ENCODE data around the gene DNAH7.

Gene DNAH7

DNA sequence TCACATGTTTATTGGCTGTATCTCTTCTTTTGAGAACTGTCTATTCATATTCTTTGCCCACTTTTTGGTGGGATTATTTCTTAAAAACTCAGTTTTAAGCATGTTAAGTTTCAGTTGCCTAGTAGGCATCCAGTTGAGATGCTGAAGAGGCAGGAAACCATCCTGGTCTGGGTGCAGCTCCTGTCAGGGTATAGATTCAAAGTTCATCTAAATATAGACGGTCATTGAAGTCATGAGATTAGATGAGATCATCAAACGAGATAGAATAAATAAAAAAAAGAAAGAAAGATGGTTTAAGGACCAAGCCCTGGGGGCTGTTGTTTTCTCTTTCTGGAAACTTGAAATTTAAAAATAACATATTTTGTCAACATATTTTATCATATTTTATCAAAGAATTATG, 9.2 kb upstream of the DNAH7 start:
- DNase-seq (ENCODE audit: low read depth): no peak

DNA sequence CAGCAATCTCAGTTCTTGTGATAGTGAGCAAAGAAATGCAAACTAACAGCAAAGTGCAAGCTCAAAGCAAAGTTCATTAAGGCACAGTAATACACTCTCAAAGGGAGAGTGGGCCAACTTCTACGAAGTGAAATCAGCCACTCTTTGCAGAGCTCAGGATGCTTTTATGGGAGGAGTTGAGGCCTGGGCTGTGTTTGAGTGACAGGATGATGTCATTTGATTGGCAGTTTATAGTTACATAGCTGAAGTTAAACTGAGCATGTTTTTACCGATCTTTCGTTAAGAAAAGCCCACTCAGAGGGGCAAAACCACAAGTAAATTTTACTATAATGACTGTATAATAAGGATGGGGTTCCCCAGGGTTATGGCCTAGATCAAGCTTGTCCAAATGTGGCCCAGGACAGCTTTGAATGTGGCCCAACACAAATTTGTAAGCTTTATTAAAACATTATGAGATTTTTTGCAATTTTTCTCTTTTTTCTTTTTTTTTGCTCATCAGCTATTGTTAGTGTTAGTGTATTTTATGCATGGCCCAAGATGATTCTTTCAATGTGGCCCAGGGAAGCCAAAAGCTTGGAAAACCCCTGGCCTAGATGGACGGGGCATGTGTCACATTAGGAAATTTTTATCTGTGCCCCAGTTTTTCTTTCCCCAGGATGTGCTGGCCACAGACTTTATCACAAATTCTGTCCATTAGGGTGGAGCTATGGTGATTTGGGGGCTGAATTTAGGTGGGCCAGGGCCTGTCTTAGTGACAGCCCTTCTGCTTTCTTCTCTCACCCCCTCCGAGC, 8.3 kb upstream of the DNAH7 start:
- no peak for DNase-seq (ENCODE audit: low read depth)

DNA sequence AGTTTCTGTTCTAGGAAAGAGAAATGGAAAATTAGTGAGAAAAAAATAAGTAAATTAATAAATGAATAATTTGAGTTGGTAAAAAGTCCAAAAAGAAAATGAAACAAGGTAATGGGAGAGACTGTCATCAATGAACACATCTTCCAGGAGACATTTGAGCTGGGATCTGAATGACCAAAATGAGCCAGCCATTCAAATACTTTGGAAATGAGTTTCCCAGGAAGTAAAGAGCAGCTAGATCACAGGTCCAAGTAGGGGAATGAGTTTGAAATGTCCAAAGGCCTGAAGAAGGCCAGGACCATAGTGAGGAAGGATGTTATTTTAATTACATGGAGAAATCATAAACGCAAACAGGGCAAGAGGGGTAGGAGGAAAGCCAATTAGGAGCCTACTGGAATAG, 6.6 kb upstream of the DNAH7 start:
- no peak for DNase-seq (ENCODE audit: low read depth)

DNA sequence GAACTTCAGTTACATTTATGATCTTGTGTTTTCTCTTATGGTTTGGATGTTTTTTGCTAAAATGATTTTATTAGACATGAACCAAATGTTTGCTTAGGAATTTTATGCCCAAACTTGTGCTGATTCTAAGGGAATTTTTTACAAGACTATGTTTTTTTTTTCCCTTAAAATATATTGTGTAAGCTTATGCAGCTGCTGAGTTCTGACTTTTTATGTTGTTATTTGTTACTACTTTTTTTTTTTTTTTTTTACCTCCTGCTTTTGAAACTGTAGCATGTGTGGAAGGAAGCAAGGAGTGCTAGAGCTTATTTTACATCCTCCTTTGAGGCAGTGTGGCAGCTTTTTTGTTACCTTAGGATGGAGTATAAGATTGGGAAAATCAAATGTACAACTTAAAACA, 6.0 kb upstream of the DNAH7 start:
- no peak for DNase-seq (ENCODE audit: low read depth)

DNA sequence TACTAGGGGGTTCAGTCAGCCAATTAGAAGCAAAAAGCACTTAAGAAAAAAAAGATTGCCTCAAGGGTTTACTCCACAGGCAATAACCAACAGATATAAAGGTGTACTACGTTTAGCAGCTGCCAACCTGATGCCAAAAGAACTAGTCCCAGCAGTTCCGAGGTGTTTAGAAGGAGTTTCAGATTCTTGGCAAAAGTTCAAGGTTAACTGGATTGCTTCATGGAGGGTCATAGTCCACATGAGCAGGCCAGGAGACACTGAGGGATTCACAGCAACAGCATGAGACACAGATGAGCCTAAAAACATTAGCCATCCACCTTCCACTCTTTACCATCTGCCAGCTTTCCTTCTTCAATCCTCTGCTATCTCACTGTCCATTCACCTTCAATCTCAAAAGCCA, 4.9 kb upstream of the DNAH7 start:
- no peak for DNase-seq (ENCODE audit: low read depth)

DNA sequence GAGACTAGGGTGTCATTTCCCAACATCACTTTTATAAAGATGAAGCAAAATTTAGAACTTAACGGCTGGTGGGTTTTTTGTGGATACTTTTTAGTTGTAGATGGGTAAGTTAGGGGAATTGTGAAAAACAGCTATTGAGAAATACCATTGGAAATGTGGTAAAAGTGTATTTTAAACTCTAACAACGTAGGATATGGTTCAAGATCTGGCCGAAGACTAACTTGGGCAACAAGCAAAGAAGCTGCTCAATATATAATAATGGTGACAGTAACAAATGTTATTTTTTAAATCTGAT, 1.6 kb downstream of the DNAH7 start:
- DNase-seq (ENCODE audit: low read depth): no peak

DNA sequence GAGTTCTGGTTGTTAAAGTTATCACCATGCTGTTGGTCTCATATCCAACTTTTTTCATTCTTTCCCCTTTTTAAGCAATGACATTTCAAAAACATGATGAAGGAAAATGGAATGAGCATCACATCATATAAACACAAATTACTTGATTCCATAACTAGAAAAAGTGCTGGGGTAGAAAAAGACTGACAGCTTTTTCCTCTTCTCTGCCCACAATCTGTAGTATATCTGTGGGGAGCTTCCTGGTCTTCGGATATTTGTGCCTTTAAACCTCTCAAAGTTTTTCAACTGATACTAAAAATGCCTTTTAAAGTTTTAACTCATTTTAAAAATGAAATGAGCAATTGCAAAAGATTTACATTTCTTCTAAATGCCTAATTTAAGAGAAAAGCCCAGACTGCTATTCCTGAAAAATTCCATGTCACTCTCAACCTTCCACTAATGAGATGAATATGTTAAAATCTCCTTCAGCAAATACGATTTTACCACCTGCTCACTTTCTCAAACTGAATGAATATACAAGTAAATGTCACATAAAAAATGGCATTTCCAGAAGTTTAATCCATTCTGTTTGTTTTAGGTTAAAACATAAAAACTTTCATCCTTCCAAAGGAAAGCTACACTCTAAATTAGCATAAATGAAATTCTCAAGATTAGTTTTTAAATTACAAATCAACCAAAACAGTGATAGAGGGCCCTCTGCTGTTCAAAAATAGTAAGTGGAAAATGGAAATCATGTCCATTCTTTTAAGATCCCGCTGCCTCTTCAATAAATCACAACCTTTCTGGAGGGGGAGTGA, 2.1 kb downstream of the DNAH7 start:
- no peak for DNase-seq (ENCODE audit: low read depth)

DNA sequence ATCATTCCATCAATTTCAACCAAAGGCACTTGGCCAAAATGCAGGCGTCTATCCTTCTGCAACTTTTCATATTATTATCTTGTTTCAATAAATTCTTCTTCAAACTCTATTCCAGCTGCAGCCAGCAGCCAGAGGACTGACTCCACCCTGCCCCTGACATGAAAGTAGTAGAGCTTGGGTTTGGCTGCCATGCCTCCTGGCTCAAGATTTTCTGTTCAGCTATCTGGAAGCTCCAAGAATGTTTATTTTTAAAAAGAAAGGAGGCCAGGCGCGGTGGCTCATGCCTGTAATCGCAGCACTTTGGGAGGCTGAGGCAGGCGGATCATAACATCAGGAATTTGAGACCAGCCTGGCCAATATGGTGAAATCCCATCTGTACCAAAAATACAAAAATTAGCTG, 4.9 kb downstream of the DNAH7 start:
- no peak for DNase-seq (ENCODE audit: low read depth)

DNA sequence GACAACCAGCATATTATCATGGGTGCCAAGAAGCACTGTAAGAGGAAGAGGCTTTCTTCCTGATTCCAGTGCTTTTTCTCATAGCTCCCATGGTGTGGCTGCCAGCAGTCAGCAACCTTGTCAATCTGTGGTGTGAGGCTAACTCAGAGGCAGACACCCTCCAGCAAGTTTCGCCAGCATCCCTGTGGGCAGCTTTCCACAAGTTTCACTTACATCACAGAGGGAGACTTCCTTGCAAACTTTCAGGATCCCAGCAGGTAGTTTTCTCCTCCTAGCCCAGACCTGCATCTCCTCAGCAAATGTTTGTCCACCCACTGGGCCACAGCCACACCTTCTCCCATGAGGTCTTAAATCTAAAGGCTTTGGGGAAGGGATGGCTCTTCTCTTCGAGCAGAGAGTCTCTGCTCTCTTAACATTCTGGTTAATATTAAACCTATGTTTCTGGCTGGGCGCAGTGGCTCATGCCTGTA, 9.1 kb downstream of the DNAH7 start:
- DNase-seq (ENCODE audit: low read depth): no peak

DNA sequence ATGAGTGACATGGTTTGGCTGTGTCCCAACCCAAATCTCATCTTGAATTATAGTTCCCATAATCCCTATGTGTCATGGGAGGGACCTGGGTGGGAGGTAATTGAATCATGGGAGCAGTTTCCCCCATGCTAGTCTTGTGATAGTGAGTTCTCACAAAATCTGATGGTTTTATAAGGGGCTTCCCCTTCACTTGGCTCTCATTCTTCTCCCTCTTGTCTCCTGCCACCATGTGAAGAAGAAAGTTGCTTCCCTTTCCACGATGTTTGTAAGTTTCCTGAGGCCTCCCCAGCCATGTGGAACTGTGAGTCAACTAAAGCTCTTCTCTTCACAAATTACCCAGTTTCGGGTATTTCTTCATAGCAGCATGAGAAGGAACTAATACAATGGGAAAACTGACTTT, 14.0 kb downstream of the DNAH7 start:
- DNase-seq (ENCODE audit: low read depth): no peak

DNA sequence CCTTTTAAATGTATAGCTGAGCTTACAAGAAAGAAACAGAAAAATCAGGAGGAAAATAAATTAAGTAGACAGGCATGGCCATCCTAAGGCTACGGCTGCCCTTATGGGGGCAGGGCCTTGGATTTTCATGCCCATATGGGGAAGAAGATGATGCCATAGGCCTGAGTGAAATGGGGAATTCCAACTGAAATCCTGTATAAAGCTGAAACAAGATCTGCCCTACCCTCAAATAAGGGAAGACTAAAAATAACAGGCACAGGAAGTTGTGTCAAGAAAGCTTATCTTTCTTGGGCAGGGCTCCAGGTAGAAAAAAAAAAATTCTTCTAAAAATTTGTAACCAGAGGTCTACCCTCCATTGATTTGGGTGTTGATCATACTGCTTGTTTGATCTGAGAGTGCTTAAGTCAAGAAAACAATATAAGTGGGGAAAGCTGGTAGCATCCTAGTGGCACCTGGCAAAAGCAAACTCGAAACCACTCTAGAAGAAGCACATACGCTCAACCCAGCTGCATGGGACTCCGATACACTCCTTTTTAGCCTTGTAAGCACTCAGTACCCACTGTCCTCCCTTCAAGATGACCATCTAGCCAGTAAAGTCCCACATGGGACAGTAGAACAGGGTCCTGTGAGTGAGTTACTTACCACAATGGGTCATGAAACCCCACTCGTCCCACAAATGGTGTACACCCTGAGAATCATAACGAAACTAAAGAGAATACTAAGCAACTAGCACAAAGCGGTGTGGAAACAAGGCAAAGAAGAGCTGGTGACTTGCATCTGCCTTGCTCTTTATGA, 22.3 kb downstream of the DNAH7 start:
- no peak for DNase-seq (ENCODE audit: low read depth)

DNA sequence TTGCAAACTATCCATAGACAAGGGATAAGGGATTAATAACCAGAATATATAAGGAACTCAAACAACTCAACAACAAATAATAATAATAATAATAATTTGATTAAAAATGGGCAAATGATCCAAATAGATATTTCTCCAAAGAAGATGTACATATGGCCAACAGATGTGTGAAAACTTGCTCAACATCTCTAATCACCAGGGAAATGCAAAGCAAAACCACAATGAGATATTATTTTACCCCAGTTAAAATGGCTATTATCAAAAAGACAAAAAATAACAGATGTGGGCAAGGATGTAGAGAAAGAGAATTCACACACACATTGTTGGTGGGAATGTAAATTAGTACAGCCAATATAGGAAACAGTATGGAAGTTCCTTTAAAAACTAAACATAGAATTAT, 26.9 kb downstream of the DNAH7 start:
- no peak for DNase-seq (ENCODE audit: low read depth)

DNA sequence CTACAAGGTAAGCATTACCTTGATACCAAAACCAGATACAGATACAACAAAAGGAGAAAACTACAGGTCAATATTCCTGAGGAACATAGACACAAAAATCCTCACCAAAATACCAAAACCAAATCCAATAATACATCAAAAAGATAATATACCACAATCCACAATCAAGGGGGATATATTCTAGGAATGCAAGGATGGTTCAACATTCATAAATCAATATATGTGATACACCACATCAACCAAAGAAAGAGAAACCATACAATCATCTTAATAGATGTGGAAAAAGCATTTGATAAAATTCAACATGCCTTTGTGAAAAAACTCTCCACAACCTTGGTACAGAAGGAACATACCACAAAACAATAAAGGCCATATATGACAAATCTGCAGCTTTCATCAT, 28.4 kb downstream of the DNAH7 start:
- no peak for DNase-seq (ENCODE audit: low read depth)

DNA sequence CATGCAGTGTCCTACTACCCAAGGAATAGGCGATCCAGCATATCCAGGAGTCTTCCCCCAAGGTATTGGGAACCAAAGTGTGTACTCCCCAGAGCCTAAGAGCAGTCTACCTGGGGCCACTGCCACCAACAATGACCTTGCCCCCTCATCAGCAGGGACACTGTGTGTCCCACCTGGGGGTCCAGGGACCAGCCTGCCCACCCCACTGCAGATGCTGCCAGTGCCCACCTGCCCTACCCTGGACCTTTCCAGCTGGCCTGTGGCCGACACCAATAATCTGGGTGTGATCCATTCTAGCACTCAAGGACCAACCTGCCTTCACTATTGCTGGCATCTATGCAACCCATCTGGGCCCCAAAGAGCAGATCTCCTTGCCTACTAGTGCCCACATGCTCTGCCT, 32.2 kb downstream of the DNAH7 start:
- DNase-seq (ENCODE audit: low read depth): no peak

DNA sequence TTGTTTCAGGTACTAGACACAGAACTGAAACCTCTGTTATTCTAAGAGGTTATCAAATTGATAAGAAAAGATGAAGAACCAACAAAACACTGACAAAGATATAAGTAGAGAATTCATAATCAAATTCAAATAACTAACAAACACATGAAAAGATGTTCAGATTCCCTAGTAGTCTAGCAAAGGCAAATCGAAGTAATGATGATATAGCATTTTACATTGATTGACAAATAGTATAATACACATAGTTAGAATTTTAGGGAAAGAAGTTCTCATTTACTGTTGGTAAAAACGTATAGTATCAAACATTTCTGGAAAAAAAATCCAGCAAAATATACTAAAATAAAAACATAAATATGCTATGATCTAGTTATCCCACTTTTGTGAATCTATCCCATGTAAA, 50.6 kb downstream of the DNAH7 start:
- no peak for DNase-seq (ENCODE audit: low read depth)

DNA sequence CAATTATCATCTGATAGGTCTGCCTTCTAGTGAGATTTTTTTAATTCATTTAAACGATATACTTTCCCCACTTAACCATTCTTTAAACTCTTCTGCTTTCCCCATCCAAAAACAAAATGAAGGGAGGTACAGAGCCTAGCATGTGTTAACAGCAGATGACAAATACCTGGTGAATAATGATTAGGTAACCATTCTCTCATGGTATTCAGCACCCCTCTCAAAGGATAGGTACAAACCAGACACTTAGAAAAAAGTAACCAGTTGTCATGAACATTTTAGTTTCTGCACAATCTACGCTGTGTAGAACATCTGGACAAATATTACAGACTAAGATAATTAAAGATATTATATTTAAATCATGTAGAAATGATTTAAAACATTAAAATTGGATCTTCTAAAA, 56.3 kb downstream of the DNAH7 start:
- DNase-seq (ENCODE audit: low read depth): no peak

DNA sequence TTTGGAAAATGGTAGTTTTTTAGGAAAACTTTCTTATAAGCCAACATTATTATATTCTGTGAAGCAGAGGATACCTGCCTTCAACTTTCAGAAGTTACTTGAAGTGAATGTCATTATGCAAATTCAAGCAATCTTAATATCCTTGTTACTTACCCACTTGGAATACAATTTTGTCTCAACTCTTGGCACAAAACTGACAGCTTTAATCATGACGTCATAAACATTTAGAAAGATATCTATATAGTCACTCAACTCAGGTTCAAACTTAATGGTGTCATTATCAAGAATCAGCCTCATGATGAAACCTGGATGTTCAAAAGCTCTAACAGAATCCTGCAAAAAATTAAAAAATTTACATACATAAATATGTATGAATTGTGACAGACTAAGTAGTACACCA, 68.1 kb downstream of the DNAH7 start:
- DNase-seq (ENCODE audit: low read depth): no peak

DNA sequence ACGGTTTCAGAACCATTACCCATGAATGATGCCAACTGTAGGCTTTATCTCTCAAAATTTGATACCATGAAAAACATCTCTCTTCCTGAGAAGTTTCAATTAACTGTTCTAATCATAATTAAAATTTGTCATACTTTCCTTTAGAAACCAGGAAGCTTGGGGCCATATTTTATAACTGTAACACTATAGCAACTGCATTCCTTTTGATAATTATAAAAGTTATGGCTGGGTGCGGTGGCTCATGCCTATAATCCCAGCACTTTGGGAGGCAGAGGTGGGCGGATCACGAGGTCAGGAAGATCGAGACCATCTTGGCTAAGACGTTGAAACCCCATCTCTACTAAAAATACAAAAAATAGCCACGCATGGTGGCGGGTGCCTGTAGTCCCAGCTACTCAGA, 70.6 kb downstream of the DNAH7 start:
- no peak for DNase-seq (ENCODE audit: low read depth)

DNA sequence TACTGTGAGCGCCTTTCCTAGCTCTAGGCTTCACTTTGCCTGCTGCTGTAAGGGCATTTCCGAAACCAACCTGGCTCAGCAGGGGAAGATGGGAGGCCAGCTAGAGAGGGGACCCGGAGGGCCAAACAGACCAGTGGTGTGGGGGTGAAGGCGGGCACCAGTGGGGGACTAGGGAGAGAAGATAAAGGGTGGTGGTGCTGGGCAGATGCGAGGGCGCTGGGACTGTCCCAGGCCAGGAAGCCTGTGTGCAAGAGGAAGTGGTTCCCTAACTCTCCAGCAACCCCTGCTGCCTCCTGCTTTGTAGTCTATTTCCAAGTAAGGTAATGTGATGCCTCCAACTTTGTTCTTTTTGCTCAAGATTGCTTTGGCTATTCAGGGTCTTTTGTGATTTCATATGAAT, 73.1 kb downstream of the DNAH7 start:
- no peak for DNase-seq (ENCODE audit: low read depth)

DNA sequence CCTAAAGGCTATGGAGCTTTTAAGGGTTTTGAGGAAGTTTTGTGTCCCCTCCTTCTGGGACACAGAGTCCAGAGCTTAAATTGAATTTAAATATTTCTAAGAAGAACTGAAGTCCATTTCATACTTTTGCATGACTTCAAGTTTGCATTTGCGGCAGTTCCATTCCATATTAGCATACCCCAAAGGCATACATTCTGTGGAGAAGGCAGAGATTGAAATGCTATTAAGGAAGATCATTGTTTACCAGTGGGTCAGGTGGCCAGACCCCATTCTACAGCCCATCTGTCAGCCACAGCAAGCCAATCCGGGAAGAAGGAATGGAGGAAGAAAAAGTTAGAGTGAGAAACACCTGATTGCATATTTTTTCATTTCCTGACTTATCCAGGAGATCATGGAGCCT, 75.0 kb downstream of the DNAH7 start:
- DNase-seq (ENCODE audit: low read depth): no peak

DNA sequence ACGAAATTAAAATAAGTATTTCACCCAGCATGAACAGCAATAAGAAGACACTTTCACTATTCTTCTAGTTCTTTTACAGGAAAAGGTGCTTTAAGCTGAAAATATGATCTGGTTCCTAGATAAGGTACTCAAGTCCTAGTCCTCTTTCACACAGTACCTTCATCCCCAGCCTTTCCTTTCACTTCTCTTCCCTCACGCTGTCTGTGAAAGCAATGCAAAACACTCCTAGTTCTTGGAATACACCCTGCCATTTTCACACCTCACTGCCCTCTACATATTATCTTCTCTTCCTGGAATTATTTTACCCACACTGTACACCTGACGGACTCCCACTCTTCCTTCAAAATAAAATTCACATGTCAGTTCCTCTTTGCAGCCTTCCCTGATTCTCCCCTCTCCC, 82.9 kb downstream of the DNAH7 start:
- DNase-seq (ENCODE audit: low read depth): no peak

DNA sequence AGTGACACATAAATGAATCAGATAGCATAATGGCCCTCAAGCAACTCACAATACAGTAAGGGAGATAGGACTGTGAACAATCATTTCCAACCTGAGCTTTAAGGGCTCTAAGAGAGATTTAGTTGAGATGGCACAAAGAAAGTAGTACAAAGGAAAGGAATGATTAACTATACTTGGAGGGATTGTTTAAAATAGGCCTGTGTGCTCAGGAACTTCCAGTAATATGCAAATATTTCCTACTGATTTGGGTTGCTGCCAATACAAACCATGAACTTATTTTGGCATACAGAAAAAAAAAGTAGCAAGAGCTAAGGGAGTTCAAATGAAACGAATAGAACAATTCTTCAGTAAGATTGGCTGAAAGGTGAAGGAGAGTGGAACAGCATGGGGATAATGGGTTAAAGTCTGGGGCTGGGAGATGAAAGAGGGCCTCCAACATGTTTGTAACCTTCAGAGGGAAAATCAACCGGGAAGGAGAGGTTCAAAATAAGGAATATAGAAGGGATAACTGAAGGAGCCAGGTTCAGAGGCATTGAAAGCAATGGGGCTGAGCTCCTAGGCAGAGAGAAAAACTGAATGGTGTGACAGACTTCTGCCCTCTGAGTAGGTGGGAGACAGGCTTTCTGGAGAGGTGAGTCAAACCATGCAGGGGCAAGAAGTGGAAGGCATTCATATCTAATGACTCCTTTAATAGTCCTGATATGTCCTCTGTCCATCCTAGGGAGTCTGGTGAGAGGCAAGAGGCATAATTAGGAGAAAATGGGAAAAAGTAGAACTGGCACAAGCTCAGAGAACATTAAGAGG, 83.5 kb downstream of the DNAH7 start:
- DNase-seq (ENCODE audit: low read depth): no peak

All from CMK (cell line).